ENCODE data around the gene THSD4. TPM values are rescaled to one million over a fixed set of nuclear protein-coding genes. Genes with fewer than 3 reads are reported as not detected.
"Not testable (repeated sequence)": the region's sequence is repeated elsewhere in the genome, so short reads cannot be mapped to it uniquely, and the experiment has no call there.

Gene THSD4
- total RNA-seq, 6 experiments from 2014 or later, result 5.2 to 21.8 (median 13.7) TPM

DNA sequence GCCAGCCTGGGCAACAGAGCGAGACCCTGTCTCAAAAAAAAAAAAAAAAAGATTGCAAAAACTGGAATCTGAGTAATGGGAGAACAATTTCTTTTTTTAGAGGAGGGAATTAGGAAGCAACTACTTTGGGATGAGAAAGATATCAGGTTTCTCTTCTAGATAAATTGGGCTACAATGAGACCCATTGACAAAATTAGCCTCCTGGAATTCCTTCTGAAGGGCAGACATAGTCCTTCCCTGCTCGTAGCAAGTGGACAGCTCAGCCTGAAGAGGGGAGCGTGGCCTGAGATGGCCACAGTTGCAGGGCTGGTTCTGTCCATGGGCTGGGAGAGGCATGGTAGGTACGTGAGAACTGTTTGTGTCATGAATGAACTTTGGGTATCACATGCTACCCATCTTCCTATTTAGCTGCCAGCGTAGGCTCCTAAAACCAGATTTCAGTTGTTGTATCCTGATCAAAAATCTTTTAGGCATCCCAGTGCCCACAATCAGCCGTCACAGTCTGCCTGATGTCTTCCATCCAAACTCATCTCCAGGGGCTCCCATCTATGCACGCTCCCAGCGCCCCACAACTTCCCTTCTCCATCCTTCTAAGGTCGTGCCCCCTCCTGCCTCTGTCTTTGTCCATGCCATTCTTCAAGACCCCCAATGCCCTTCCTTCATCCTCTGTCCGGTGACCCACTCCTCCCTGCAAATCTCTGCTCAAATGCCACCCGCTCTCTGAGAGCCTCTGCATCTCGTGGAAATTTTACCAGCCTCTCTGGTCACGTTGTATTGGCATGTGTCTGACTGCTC is 603.0 kb downstream of the THSD4 start:
- Histone ChIP-seq H3K4me3 (no peak overlapping the region), H3K27ac (no peak overlapping the region), H3K36me3 (no peaks in the 10 kb centered on the region), H3K4me1 (no peaks in the 10 kb centered on the region), H3K27me3 (no peaks in the 10 kb centered on the region), H3K9me3 (no peaks in the 10 kb centered on the region)
- intact Hi-C loops (cut with DNase I), result no loop called here
- WGBS (ENCODE audit: insufficient coverage, low coverage, low lambda C conversion rate, missing lambda C conversion rate), result 80% methylated on average over 10 of the region's 13 CpGs
- ATAC-seq (no peak), DNase-seq (no peak)
- TF ChIP-seq, protein P1, sequence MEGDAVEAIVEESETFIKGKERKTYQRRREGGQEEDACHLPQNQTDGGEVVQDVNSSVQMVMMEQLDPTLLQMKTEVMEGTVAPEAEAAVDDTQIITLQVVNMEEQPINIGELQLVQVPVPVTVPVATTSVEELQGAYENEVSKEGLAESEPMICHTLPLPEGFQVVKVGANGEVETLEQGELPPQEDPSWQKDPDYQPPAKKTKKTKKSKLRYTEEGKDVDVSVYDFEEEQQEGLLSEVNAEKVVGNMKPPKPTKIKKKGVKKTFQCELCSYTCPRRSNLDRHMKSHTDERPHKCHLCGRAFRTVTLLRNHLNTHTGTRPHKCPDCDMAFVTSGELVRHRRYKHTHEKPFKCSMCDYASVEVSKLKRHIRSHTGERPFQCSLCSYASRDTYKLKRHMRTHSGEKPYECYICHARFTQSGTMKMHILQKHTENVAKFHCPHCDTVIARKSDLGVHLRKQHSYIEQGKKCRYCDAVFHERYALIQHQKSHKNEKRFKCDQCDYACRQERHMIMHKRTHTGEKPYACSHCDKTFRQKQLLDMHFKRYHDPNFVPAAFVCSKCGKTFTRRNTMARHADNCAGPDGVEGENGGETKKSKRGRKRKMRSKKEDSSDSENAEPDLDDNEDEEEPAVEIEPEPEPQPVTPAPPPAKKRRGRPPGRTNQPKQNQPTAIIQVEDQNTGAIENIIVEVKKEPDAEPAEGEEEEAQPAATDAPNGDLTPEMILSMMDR (IDR thresholded peaks at IDR 0.05), result no peak
- no peak for TF ChIP-seq POLR2A (IDR thresholded peaks at IDR 0.05)

DNA sequence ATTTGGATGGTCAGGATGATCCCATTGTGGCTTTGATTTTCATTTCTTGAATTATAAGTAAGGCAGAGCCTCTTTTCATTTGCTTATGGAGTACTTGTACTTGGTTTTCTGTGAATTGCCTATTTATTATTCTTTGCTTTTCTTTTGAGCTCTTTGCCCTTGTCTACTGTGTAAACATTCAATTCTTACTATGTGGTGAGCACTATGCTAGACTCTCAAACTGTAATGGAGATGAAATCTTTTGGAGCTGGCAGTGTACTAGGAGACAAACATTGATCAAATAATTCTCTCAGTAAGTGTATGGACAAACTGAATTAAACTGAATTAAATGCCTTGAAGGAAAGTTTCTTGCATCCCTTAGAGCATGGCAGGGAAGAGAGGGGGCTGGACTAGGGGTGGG is 608.1 kb downstream of the THSD4 start:
- no peaks in the 10 kb centered on the region for H3K9me3 ChIP-seq
- TF ChIP-seq, protein P1 (IDR thresholded peaks at IDR 0.05), result no peak
- no peak for TF ChIP-seq POLR2A (IDR thresholded peaks at IDR 0.05)
- H3K4me1 ChIP-seq, result no peaks in the 10 kb centered on the region
- no peak for DNase-seq
- H3K4me3 ChIP-seq, result no peak overlapping the region
- no peaks in the 10 kb centered on the region for H3K36me3 ChIP-seq
- no peak overlapping the region for H3K27ac ChIP-seq
- intact Hi-C loops (cut with DNase I), result no loop called here
- no peaks in the 10 kb centered on the region for H3K27me3 ChIP-seq
- no peak for ATAC-seq

DNA sequence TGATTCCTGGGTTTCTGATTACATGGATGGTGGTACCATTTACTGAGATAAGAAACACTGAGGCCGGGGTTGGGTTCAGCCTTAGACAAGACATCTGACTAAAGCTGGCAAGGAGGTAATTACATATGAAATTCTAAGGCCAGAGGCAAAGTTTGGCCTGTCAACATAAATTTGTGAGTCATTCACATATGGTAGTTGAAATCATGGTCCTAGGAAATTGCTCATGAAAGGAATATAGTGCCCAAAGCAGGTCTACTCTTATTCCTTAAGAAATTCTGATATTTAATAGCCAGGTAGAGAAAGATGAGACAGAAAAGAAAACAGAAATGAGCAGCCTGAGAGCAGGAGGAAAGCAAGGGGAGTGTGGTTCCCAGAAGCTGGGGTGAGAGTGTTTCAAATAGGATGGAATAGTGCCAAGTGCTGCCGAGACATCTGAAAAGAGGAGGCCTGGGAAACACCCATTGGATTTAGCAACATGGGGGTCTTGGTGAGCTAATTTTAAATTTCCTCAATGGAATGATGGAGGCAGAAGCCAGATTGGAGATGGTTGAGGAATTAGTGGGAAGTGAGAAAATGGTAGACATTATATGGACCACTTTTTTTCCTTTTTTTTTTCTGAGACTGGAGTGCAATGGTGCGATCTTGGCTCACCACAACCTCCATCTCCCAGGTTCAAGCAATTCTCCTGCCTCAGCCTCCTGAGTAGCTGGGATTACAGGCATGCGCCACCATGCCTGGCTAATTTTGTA is 610.1 kb downstream of the THSD4 start:
- 86% methylated on average over 2 of the region's 4 CpGs for WGBS (ENCODE audit: insufficient coverage, low coverage, low lambda C conversion rate, missing lambda C conversion rate)

DNA sequence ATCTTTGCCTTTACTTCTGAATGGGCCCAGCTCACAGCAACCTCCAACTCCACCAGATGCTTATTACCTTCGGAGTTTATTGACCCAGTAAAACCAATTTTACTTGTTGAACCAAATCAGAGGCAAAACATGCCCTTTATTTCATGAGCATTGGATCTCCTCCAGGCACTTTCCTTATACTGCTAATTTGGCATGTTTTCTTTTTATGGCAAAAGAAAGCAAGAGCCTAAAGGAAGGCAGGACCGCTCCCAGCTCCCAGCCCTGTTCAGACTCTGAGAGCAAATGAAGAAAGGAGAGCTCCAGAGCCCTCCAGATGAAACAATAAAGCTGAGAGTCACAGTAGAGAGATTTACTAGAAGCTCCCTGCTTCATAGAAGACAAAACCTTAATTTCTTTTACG is 613.6 kb downstream of the THSD4 start:
- WGBS (ENCODE audit: insufficient coverage, low coverage, low lambda C conversion rate, missing lambda C conversion rate), result 62% methylated on average over 3 of the region's 3 CpGs
- ATAC-seq (no peak), DNase-seq (no peak)
- Histone ChIP-seq H3K27me3 (no peaks in the 10 kb centered on the region), H3K4me3 (no peak overlapping the region), H3K4me1 (peaks cover 0 to 20% (median 10%) of the 10 kb centered on the region in 4 donors), H3K9me3 (no peaks in the 10 kb centered on the region), H3K27ac (peak overlapping the region in 1 of 3 donors; percentile 13), H3K36me3 (no peaks in the 10 kb centered on the region)
- TF ChIP-seq POLR2A (IDR thresholded peaks at IDR 0.05), result no peak
- TF ChIP-seq, protein P1 (IDR thresholded peaks at IDR 0.05), result no peak
- intact Hi-C loops (cut with DNase I), result no loop called here

More for the DNA sequence above, 610.1 kb downstream of the THSD4 start:
- intact Hi-C loops (cut with DNase I); H3K36me3 ChIP-seq; H3K4me1 ChIP-seq; ATAC-seq; H3K4me3 ChIP-seq; DNase-seq; H3K27me3 ChIP-seq; H3K9me3 ChIP-seq; H3K27ac ChIP-seq: not testable (repeated sequence)

DNA sequence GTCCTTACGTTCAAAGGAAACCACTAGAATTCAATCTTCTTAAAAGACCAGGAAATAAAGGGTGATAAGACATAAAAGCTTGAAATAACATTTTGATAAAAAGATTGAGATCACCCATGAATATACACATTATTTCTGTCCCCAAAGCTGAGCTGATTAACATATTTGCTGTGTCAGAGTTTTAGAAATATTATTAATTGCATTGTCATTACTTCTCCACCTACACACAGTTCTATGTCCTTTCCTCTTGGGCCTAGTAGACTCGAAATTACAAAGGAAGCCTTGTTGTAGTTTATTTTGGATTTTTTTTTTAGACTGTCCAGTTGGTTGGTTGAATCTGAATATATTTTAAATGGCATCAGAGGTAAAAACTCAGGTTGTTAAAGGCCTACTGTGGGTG is 614.0 kb downstream of the THSD4 start:
- WGBS (ENCODE audit: insufficient coverage, low coverage, low lambda C conversion rate, missing lambda C conversion rate), result 65% methylated on average over 2 of the region's 2 CpGs
- no peak for DNase-seq
- intact Hi-C loops (cut with DNase I), result no loop called here
- H3K27me3 ChIP-seq, result no peaks in the 10 kb centered on the region
- peaks cover 0 to 21% (median 10%) of the 10 kb centered on the region in 4 donors for H3K4me1 ChIP-seq
- TF ChIP-seq, protein P1 (IDR thresholded peaks at IDR 0.05), result no peak
- TF ChIP-seq POLR2A (IDR thresholded peaks at IDR 0.05), result no peak
- H3K4me3 ChIP-seq, result no peak overlapping the region
- no peaks in the 10 kb centered on the region for H3K9me3 ChIP-seq
- H3K36me3 ChIP-seq, result no peaks in the 10 kb centered on the region
- ATAC-seq, result no peak
- no peak overlapping the region for H3K27ac ChIP-seq
